Type B pancreatic cell (in vitro differentiated cells): ENCODE measurements around the gene CDC123. TPM values are rescaled to one million over a fixed set of nuclear protein-coding genes. Genes with fewer than 3 reads are reported as not detected.

Experiments
- DNase-seq: peaks from one replicate; pipeline ENCODE4 v3.0.0; 2021; ENCODE audit warnings: mixed read lengths; ENCODE audit not compliant: unreplicated experiment; ENCODE audit errors: extremely low spot score
- H3K27ac Mint-ChIP-seq: 2 replicates; pipeline ENCODE4 v1.8.0; 2021; ENCODE audit warnings: mild to moderate bottlenecking, mixed read lengths
- H3K27me3 Mint-ChIP-seq: 2 replicates; pipeline ENCODE4 v1.8.0; 2021; ENCODE audit warnings: mixed read lengths
- H3K36me3 Mint-ChIP-seq: 2 replicates; pipeline ENCODE4 v1.8.0; 2021; ENCODE audit warnings: mixed read lengths
- H3K4me1 Mint-ChIP-seq: one replicate; pipeline ENCODE4 v1.8.0; 2021; ENCODE audit warnings: mixed read lengths; ENCODE audit not compliant: unreplicated experiment
- H3K4me3 Mint-ChIP-seq: 2 replicates; pipeline ENCODE4 v1.8.0; 2021; ENCODE audit warnings: mild to moderate bottlenecking, mixed read lengths
- H3K9me3 Mint-ChIP-seq: 2 replicates; pipeline ENCODE4 v1.8.0; 2021; ENCODE audit warnings: mixed read lengths
- long read RNA-seq: library from polyadenylated mRNA; unstranded; transcript quantifications from one replicate; pipeline ENCODE4 v2.0.0, GENCODE V29; 2020
- total RNA-seq: library from RNA; stranded (reverse); gene quantifications from 2 replicates; pipeline ENCODE4 v1.2.1, GENCODE V29; 2021; ENCODE audit warnings: low replicate concordance
- TF ChIP-seq, protein P1 (sequence below): fragments of 200-600 bp; sonication (generic); conservative IDR thresholded peaks from 2 replicates; pipeline ENCODE4 v1.5.0; 2021; ENCODE audit warnings: antibody characterized with exemption, mild to moderate bottlenecking

The CDC123 gene, protein sequence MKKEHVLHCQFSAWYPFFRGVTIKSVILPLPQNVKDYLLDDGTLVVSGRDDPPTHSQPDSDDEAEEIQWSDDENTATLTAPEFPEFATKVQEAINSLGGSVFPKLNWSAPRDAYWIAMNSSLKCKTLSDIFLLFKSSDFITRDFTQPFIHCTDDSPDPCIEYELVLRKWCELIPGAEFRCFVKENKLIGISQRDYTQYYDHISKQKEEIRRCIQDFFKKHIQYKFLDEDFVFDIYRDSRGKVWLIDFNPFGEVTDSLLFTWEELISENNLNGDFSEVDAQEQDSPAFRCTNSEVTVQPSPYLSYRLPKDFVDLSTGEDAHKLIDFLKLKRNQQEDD
- 66.3 and 81.5 TPM in 2 replicates for total RNA-seq
- long read RNA-seq, transcript CDC123-201 (13 exons, 1,542 nt), result major isoform, 281 of 318 reads
- long read RNA-seq, partial matches to known transcripts, result 19 of 318 reads
- long read RNA-seq, other reads (novel, unspliced or antisense), result 18 of 318 reads

DNA sequence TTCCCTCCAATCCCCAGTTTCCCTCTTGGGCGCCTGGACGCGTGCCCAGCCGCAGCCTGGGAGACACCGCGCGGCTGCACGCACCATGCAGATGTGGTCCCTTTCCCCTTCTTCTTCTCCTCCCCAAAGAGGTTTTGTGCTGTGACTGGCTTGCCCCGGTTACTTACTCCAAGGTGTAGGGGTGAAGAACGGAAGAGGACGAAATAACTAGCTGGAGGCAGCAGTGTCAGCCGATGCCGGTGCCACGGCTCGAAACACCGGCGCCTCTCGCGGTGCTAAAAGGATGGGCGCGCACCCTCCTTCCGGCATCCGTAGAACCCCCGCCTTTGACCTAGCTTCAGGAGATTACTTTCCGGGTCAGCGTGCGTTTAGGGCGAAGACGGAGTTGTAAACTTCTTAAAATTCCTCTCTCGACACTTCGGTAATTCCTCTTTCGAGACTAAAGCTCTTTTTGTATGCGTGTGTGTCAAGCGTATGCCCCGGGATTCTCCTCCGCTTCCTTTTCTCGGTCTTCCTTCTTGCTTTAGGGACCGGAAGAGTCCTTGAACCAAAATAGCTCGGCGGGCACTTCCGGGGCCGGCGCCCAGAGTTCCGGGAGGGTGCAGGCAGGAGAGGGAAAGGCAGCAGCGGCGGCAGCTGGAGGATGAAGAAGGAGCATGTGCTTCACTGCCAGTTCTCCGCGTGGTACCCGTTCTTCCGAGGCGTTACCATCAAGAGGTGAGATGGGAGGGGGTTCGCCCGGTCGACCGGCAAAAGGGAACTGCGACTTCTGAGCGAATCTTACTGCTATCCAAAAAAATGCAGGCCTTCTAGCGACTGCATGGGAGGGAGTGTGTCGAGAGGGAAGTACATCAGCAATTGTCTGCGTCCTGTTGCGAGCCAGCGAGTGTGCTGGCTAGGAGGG, at the start of gene CDC123, which contains the start of gene NUDT5:
TSS of gene CDC123 (plus strand) at position 586 of the 904 bp plus-strand sequence. CDS start at position 644, 58 bp downstream.
TSS of gene NUDT5 (minus strand) at position 289 of the 904 bp plus-strand sequence. CDS start 9,600 bp downstream, outside the sequence.
- Mint-ChIP-seq H3K27me3 (no peaks in the 10 kb centered on the region), H3K9me3 (no peaks in the 10 kb centered on the region), H3K4me3 (peak within 1 kb of the TSS; percentile 95), H3K36me3 (peaks cover 12% of the 10 kb centered on the region), H3K27ac (peak within 1 kb of the TSS; percentile 96), H3K4me1 (peaks cover 25% of the 10 kb centered on the region)
- DNase-seq, result peak; percentile 86
- TF ChIP-seq, protein P1, sequence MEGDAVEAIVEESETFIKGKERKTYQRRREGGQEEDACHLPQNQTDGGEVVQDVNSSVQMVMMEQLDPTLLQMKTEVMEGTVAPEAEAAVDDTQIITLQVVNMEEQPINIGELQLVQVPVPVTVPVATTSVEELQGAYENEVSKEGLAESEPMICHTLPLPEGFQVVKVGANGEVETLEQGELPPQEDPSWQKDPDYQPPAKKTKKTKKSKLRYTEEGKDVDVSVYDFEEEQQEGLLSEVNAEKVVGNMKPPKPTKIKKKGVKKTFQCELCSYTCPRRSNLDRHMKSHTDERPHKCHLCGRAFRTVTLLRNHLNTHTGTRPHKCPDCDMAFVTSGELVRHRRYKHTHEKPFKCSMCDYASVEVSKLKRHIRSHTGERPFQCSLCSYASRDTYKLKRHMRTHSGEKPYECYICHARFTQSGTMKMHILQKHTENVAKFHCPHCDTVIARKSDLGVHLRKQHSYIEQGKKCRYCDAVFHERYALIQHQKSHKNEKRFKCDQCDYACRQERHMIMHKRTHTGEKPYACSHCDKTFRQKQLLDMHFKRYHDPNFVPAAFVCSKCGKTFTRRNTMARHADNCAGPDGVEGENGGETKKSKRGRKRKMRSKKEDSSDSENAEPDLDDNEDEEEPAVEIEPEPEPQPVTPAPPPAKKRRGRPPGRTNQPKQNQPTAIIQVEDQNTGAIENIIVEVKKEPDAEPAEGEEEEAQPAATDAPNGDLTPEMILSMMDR, result no peak

DNA sequence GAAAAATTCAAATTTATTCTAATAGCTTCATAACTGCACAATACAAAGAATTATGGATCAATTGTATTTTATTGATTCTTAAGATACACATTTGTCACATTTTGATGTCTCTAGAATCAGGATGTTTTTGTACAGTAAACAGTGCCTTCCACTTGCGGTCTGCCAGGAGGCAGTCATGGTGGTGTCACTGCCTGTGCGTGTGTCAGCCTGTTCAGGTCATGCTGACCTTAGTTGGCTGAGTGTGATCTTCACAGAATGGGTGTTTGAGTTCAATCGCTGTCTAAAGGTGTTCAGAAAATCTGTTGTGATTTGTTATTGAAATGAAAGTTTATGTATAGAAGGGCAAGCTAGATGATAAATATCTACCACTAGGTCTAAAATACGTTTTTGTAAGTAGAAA, 45.8 kb upstream of the CDC123 start:
- H3K4me3 Mint-ChIP-seq, result no peak overlapping the region
- TF ChIP-seq, protein P1, result no peak
- H3K9me3 Mint-ChIP-seq, result no peaks in the 10 kb centered on the region
- DNase-seq, result no peak
- H3K27ac Mint-ChIP-seq, result no peak overlapping the region
- no peaks in the 10 kb centered on the region for H3K27me3 Mint-ChIP-seq
- peaks cover 21% of the 10 kb centered on the region for H3K36me3 Mint-ChIP-seq
- peaks cover 8% of the 10 kb centered on the region for H3K4me1 Mint-ChIP-seq

DNA sequence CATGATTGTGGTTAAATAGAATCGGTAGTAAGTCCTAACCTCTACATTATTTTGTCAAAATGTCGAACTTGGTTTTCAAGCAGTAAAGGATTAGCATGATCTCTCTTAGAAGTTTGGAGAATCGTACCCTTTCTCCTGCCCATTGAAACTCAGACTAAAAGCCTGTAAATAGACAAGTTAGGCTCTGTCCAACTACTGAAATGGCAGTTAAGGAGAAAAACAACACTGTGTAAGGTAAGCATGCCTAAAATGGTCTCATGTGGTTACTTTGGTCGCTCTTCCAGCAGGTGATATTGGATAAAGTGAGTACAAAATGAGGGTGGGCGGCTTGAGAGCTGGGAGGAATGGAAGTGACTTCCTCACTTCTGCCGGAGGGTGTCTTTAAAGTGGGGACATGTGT, 41.5 kb upstream of the CDC123 start:
- H3K4me1 Mint-ChIP-seq, result peaks cover 8% of the 10 kb centered on the region
- H3K27ac Mint-ChIP-seq, result peak overlapping the region; percentile 16
- DNase-seq, result no peak
- peaks cover 27% of the 10 kb centered on the region for H3K36me3 Mint-ChIP-seq
- no peaks in the 10 kb centered on the region for H3K27me3 Mint-ChIP-seq
- no peaks in the 10 kb centered on the region for H3K9me3 Mint-ChIP-seq
- TF ChIP-seq, protein P1, result no peak
- no peak overlapping the region for H3K4me3 Mint-ChIP-seq

DNA sequence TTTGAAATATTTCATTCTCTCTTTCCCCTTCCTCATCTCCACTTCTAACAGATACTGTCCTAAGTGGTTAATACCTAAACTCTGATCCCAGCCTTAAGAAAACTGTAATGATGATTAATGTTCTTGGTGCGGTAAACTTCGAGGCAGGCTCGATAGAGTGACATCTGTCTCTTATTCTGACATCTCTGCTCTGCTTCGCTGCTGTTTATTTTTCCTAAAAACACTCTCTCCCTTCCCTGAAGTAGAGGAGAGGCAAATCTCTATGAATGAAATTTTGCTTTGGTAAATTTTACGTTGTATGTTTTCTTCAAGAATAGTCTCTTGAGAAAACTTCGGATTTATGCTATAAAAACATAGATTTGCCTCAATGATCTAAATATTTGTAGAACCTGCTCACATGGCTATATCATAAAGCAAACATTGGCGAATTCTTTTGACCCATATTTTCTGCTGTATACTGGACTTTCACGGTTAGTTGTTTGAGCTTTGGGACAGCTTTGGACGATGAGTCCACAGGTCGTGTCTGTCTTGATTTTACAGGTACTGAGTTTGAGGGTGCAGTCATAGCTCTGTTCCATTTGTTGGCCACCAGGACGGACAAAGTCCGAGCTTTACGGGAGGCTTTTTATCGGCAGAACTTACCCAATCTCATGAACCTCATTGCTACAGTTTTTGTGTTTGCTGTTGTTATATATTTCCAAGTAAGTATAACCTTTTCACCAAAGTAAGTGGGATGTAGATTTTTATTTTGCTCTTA, 39.4 kb upstream of the CDC123 start:
- no peak overlapping the region for H3K4me3 Mint-ChIP-seq
- H3K9me3 Mint-ChIP-seq, result no peaks in the 10 kb centered on the region
- DNase-seq, result no peak
- peaks cover 26% of the 10 kb centered on the region for H3K36me3 Mint-ChIP-seq
- H3K27ac Mint-ChIP-seq, result no peak overlapping the region
- TF ChIP-seq, protein P1, result no peak
- H3K4me1 Mint-ChIP-seq, result peaks cover 8% of the 10 kb centered on the region
- H3K27me3 Mint-ChIP-seq, result no peaks in the 10 kb centered on the region

DNA sequence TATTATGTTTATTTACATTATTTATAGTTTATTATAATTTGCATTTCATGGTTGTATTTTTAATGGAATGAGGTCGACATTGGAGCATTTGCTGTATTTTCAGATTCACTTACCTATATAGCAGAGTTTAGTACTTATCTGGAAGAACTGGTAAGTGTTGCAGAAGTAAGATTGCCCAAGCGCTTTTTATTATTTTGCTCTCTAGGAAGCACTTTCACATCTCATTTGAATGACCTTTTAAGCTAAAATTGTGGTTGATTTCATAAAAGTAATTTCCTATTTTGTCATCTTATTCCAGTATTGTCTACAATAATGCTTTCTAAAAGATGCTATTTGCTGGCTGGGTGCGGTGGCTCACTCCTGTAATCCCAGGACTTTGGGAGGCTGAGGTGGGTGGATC, 37.9 kb upstream of the CDC123 start:
- Mint-ChIP-seq H3K9me3 (no peaks in the 10 kb centered on the region), H3K4me3 (no peak overlapping the region), H3K27ac (no peak overlapping the region), H3K36me3 (peaks cover 32% of the 10 kb centered on the region), H3K4me1 (peaks cover 8% of the 10 kb centered on the region), H3K27me3 (no peaks in the 10 kb centered on the region)
- DNase-seq, result no peak
- TF ChIP-seq, protein P1, result no peak
